HL-60 (cell line): Measurements from ENCODE around the gene TJP1.

Source experiments
- GABPA ChIP-seq: IDR thresholded peaks from 2 replicates; pipeline ENCODE4 v1.6.1; 2012; ENCODE audit warnings: low read depth
- POLR2AphosphoS5 ChIP-seq: IDR thresholded peaks from 2 replicates; pipeline ENCODE4 v1.6.1; 2012; ENCODE audit warnings: low read depth
- TF ChIP-seq, protein P1 (sequence below): IDR thresholded peaks from one replicate; pipeline ENCODE4 v1.5.1; 2011; ENCODE audit warnings: low read length, control low read depth, inconsistent platforms; ENCODE audit not compliant: insufficient read depth
- TF ChIP-seq, protein P2 (sequence below): IDR thresholded peaks from 2 replicates; pipeline ENCODE4 v1.6.1; 2012; ENCODE audit warnings: low read depth; ENCODE audit not compliant: insufficient replicate concordance

DNA sequence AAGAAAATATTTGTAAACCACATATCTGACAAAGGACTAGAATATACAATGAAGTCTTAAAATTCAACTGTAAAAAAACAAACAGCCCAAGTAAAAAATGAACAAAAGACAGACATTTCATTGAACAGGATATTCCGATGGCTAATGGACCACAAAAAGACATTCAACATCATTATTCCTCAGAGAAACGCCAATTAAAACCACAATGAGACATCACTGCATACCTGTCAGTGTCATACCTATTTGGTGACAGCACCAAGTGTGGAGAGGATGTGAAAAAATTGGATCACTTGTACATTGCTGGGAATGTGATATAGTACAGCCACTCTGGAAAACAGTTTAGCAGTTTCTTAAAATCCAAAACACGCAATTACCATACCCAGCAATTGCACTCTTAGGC is 29.9 kb upstream of the TJP1 start:
- TF ChIP-seq, protein P1, sequence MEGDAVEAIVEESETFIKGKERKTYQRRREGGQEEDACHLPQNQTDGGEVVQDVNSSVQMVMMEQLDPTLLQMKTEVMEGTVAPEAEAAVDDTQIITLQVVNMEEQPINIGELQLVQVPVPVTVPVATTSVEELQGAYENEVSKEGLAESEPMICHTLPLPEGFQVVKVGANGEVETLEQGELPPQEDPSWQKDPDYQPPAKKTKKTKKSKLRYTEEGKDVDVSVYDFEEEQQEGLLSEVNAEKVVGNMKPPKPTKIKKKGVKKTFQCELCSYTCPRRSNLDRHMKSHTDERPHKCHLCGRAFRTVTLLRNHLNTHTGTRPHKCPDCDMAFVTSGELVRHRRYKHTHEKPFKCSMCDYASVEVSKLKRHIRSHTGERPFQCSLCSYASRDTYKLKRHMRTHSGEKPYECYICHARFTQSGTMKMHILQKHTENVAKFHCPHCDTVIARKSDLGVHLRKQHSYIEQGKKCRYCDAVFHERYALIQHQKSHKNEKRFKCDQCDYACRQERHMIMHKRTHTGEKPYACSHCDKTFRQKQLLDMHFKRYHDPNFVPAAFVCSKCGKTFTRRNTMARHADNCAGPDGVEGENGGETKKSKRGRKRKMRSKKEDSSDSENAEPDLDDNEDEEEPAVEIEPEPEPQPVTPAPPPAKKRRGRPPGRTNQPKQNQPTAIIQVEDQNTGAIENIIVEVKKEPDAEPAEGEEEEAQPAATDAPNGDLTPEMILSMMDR = no peak
- TF ChIP-seq POLR2AphosphoS5 (no peak), GABPA (no peak)
- TF ChIP-seq, protein P2, sequence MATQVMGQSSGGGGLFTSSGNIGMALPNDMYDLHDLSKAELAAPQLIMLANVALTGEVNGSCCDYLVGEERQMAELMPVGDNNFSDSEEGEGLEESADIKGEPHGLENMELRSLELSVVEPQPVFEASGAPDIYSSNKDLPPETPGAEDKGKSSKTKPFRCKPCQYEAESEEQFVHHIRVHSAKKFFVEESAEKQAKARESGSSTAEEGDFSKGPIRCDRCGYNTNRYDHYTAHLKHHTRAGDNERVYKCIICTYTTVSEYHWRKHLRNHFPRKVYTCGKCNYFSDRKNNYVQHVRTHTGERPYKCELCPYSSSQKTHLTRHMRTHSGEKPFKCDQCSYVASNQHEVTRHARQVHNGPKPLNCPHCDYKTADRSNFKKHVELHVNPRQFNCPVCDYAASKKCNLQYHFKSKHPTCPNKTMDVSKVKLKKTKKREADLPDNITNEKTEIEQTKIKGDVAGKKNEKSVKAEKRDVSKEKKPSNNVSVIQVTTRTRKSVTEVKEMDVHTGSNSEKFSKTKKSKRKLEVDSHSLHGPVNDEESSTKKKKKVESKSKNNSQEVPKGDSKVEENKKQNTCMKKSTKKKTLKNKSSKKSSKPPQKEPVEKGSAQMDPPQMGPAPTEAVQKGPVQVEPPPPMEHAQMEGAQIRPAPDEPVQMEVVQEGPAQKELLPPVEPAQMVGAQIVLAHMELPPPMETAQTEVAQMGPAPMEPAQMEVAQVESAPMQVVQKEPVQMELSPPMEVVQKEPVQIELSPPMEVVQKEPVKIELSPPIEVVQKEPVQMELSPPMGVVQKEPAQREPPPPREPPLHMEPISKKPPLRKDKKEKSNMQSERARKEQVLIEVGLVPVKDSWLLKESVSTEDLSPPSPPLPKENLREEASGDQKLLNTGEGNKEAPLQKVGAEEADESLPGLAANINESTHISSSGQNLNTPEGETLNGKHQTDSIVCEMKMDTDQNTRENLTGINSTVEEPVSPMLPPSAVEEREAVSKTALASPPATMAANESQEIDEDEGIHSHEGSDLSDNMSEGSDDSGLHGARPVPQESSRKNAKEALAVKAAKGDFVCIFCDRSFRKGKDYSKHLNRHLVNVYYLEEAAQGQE = no peak
